Measurements from ENCODE around the gene MAP3K3.
A peak's percentile ranks its signal among the peaks of the same experiment; 100 is the strongest.

- TF ChIP-seq POLR2AphosphoS5 (IDR thresholded peaks at IDR 0.05) (no peak), CTCF (IDR thresholded peaks at IDR 0.05) (peak in 1 of 4 experiments; percentile 5), POLR2A (IDR thresholded peaks at IDR 0.05) (no peak)
Observed at GRCh38 chr17:63573634-63574033, 48.6 kb upstream of the MAP3K3 start.
